Loucy (cell line): ENCODE results near the gene GAS7.

Experiments
- H2AFZ ChIP-seq: fragments of 200-600 bp; sonication (generic); 2 replicates; pipeline ENCODE4 v1.6.0; 2016; ENCODE audit warnings: antibody characterized with exemption, mild to moderate bottlenecking, low read length, moderate library complexity
- H3F3A ChIP-seq: fragments of 200-600 bp; 2 replicates; pipeline ENCODE4 v1.6.0; 2016; ENCODE audit warnings: antibody characterized with exemption, low read depth, mild to moderate bottlenecking
- H3K27me3 ChIP-seq: fragments of 200-600 bp; sonication (generic); 2 replicates; pipeline ENCODE4 v1.6.1; 2014; ENCODE audit warnings: low read length, mild to moderate bottlenecking; ENCODE audit not compliant: insufficient read depth, poor library complexity, severe bottlenecking
- H3K36me3 ChIP-seq: fragments of 200-600 bp; sonication (generic); 2 replicates; pipeline ENCODE4 v1.6.1; 2016; ENCODE audit warnings: low read length; ENCODE audit not compliant: insufficient read depth
- H3K4me1 ChIP-seq: fragments of 200-600 bp; sonication (generic); 2 replicates; pipeline ENCODE4 v1.5.1; 2014; ENCODE audit warnings: low read length, mild to moderate bottlenecking; ENCODE audit not compliant: insufficient read depth, poor library complexity, severe bottlenecking
- H3K4me2 ChIP-seq: fragments of 200-600 bp; sonication (generic); 2 replicates; pipeline ENCODE4 v1.6.0; 2014; ENCODE audit warnings: antibody characterized with exemption, low read length, low read depth, mild to moderate bottlenecking; ENCODE audit not compliant: poor library complexity, severe bottlenecking
- H3K4me3 ChIP-seq: fragments of 200-600 bp; sonication (generic); 2 replicates; pipeline ENCODE4 v1.5.1; 2014; ENCODE audit warnings: low read length, mild to moderate bottlenecking, mixed read lengths; ENCODE audit not compliant: poor library complexity, severe bottlenecking
- H3K79me2 ChIP-seq: fragments of 200-600 bp; sonication (generic); 2 replicates; pipeline ENCODE4 v1.6.1; 2014; ENCODE audit warnings: low read length; ENCODE audit not compliant: insufficient read depth
- H3K9ac ChIP-seq: fragments of 200-600 bp; sonication (generic); 2 replicates; pipeline ENCODE4 v1.6.0; 2014; ENCODE audit warnings: mild to moderate bottlenecking, low read depth, low read length, moderate library complexity; ENCODE audit not compliant: poor library complexity, severe bottlenecking
- H3K9me2 ChIP-seq: fragments of 200-600 bp; sonication (generic); replicated peaks from 2 replicates; pipeline ENCODE4 v1.6.1; 2016; ENCODE audit warnings: low read depth, low read length, mixed read lengths
- H3K9me3 ChIP-seq: fragments of 200-600 bp; sonication (generic); 2 replicates; pipeline ENCODE4 v1.6.1; 2014; ENCODE audit warnings: mild to moderate bottlenecking, antibody characterized with exemption, low read length, low read depth; ENCODE audit not compliant: insufficient read depth
- H4K20me1 ChIP-seq: fragments of 200-600 bp; sonication (generic); 2 replicates; pipeline ENCODE4 v1.6.0; 2014; ENCODE audit warnings: antibody characterized with exemption, low read length, mild to moderate bottlenecking; ENCODE audit not compliant: insufficient read depth, poor library complexity, severe bottlenecking
- CTCF ChIP-seq: fragments of 200-600 bp; sonication (generic); conservative IDR thresholded peaks from 2 replicates; pipeline ENCODE4 v1.5.1; 2014; ENCODE audit warnings: mild to moderate bottlenecking, antibody characterized with exemption, low read length
- EZH2phosphoT487 ChIP-seq: fragments of 200-600 bp; IDR thresholded peaks from 2 replicates; pipeline ENCODE4 v1.6.1; 2018; ENCODE audit warnings: antibody characterized with exemption, mild to moderate bottlenecking, moderate library complexity, borderline replicate concordance

Gene GAS7

GRCh38 chr17:10125531-10126275, 72.7 kb downstream of the GAS7 start:
- TF ChIP-seq CTCF (no peak), EZH2phosphoT487 (no peak)
- Histone ChIP-seq H3K9me3 (no peaks in the 10 kb centered on the region), H4K20me1 (no peaks in the 10 kb centered on the region), H3K4me2 (no peak overlapping the region), H3K9me2 (no peaks in the 10 kb centered on the region), H3K4me3 (no peak overlapping the region), H3F3A (peaks cover 16% of the 10 kb centered on the region), H3K9ac (no peak overlapping the region), H3K79me2 (peaks cover 88% of the 10 kb centered on the region), H3K27me3 (no peaks in the 10 kb centered on the region), H2AFZ (no peak overlapping the region), H3K36me3 (no peaks in the 10 kb centered on the region), H3K4me1 (peaks cover 74% of the 10 kb centered on the region)

GRCh38 chr17:10123093-10123492, 75.3 kb downstream of the GAS7 start:
- Histone ChIP-seq H3K4me1 (peaks cover 75% of the 10 kb centered on the region), H4K20me1 (no peaks in the 10 kb centered on the region), H2AFZ (no peak overlapping the region), H3K4me3 (peak overlapping the region; percentile 32), H3K27me3 (no peaks in the 10 kb centered on the region), H3K79me2 (peaks cover 84% of the 10 kb centered on the region), H3F3A (peaks cover 27% of the 10 kb centered on the region), H3K4me2 (peak overlapping the region; percentile 88), H3K9me2 (no peaks in the 10 kb centered on the region), H3K36me3 (no peaks in the 10 kb centered on the region), H3K9me3 (no peaks in the 10 kb centered on the region), H3K9ac (peak overlapping the region; percentile 91)
- TF ChIP-seq CTCF (no peak), EZH2phosphoT487 (no peak)

- no peak overlapping the region for H2AFZ ChIP-seq
- no peak for TF ChIP-seq CTCF
- no peak for TF ChIP-seq EZH2phosphoT487
- peak overlapping the region; percentile 88 for H3K4me2 ChIP-seq
Observed at GRCh38 chr17:10121971-10122707, 76.3 kb downstream of the GAS7 start.

More at GRCh38 chr17:10121971-10122707, 76.3 kb downstream of the GAS7 start:
- peak overlapping the region; percentile 65 for H3K4me3 ChIP-seq
- no peaks in the 10 kb centered on the region for H3K27me3 ChIP-seq
- peaks cover 84% of the 10 kb centered on the region for H3K79me2 ChIP-seq
- H4K20me1 ChIP-seq = no peaks in the 10 kb centered on the region
- H3K4me1 ChIP-seq = peaks cover 75% of the 10 kb centered on the region
- no peaks in the 10 kb centered on the region for H3K9me3 ChIP-seq
- H3F3A ChIP-seq = peaks cover 27% of the 10 kb centered on the region
- H3K9me2 ChIP-seq = no peaks in the 10 kb centered on the region
- peak overlapping the region; percentile 91 for H3K9ac ChIP-seq
- no peaks in the 10 kb centered on the region for H3K36me3 ChIP-seq
